Measurements from ENCODE around the gene CTDNEP1.

DNA sequence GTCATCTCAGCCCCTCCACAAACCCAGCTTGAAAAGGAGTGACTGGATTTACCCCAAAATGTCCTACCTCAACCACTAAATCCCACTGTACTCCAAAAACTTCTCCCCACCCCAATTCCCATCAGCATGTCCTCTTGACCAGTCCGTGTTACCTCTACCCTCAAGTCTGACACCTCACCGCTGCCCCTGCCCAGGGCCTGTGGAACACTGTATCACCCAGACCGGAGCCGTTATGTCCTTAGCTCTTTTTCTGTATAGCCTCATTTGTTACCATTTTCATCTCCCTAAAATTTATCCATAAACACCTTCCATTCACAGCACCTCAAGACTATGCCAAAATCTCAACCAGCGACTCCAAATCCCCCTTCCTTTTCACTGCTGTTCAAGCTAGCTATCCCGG lies 14.7 kb downstream of the CTDNEP1 start:
- TF ChIP-seq, protein P1, sequence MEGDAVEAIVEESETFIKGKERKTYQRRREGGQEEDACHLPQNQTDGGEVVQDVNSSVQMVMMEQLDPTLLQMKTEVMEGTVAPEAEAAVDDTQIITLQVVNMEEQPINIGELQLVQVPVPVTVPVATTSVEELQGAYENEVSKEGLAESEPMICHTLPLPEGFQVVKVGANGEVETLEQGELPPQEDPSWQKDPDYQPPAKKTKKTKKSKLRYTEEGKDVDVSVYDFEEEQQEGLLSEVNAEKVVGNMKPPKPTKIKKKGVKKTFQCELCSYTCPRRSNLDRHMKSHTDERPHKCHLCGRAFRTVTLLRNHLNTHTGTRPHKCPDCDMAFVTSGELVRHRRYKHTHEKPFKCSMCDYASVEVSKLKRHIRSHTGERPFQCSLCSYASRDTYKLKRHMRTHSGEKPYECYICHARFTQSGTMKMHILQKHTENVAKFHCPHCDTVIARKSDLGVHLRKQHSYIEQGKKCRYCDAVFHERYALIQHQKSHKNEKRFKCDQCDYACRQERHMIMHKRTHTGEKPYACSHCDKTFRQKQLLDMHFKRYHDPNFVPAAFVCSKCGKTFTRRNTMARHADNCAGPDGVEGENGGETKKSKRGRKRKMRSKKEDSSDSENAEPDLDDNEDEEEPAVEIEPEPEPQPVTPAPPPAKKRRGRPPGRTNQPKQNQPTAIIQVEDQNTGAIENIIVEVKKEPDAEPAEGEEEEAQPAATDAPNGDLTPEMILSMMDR (IDR thresholded peaks at IDR 0.05; ENCODE audit: low read depth, low read length), result no peak
- no peak for TF ChIP-seq EZH2phosphoT487 (IDR thresholded peaks at IDR 0.05; ENCODE audit: low read depth)

All from OCI-LY3 (cell line).